ENCODE data around the gene ACAD10. TPM values are rescaled to one million over a fixed set of nuclear protein-coding genes. Genes with fewer than 3 reads are reported as not detected.

Gene ACAD10
- total RNA-seq, 1 donor from 2014 or later, result 16.9 TPM

DNA sequence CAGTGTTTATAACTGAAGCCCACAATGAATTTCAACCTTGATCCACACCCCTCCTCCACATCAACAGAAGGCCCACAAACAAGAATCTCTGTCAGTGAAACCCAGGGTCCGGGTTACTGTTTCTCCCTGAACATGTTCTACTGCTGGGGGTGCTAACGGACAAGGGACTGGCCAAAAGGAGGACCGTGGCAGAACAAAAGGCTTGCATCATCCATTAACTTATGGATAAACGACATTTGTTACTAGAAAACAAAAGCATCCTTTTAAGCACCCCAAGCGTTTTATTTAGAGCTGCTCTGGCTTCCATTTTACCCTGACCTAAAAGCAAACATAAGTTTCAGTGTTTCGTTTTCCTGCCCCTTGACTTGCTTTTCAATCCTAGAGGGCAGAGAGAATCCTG is 32.3 kb upstream of the ACAD10 start:
- Histone ChIP-seq H3K9ac (ENCODE audit: low read length) (no peak overlapping the region), H3K9me3 (ENCODE audit: insufficient read depth, low read depth, low read length) (no peaks in the 10 kb centered on the region), H4K20me1 (ENCODE audit: insufficient read depth, low read length) (peaks cover 5% of the 10 kb centered on the region), H3K4me3 (ENCODE audit: insufficient read depth, low read depth, low read length) (no peak overlapping the region), H3K79me2 (ENCODE audit: insufficient read depth, low read length) (no peaks in the 10 kb centered on the region), H3K27ac (ENCODE audit: low read depth, low read length) (no peak overlapping the region), H3K4me1 (ENCODE audit: insufficient read depth, low read length) (no peaks in the 10 kb centered on the region), H3K4me2 (ENCODE audit: low read length) (no peak overlapping the region), H2AFZ (ENCODE audit: low read depth, low read length) (no peak overlapping the region), H3K36me3 (ENCODE audit: insufficient read depth, low read length) (peaks cover 29% of the 10 kb centered on the region), H3K27me3 (ENCODE audit: insufficient read depth, low read length) (no peaks in the 10 kb centered on the region)
- H3K9me3 Mint-ChIP-seq (ENCODE audit: unreplicated experiment), result no peaks in the 10 kb centered on the region
- no peak overlapping the region for H3K4me3 Mint-ChIP-seq (ENCODE audit: unreplicated experiment)
- FAIRE-seq (no peak), DNase-seq (ENCODE audit: low read depth) (no peak)
- H3K27me3 Mint-ChIP-seq (ENCODE audit: low read depth, unreplicated experiment), result no peaks in the 10 kb centered on the region
- no peak for TF ChIP-seq EZH2 (IDR thresholded peaks at IDR 0.05; ENCODE audit: insufficient read depth, low read length)
- TF ChIP-seq, protein P1, sequence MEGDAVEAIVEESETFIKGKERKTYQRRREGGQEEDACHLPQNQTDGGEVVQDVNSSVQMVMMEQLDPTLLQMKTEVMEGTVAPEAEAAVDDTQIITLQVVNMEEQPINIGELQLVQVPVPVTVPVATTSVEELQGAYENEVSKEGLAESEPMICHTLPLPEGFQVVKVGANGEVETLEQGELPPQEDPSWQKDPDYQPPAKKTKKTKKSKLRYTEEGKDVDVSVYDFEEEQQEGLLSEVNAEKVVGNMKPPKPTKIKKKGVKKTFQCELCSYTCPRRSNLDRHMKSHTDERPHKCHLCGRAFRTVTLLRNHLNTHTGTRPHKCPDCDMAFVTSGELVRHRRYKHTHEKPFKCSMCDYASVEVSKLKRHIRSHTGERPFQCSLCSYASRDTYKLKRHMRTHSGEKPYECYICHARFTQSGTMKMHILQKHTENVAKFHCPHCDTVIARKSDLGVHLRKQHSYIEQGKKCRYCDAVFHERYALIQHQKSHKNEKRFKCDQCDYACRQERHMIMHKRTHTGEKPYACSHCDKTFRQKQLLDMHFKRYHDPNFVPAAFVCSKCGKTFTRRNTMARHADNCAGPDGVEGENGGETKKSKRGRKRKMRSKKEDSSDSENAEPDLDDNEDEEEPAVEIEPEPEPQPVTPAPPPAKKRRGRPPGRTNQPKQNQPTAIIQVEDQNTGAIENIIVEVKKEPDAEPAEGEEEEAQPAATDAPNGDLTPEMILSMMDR (IDR thresholded peaks at IDR 0.05; ENCODE audit: insufficient read depth, low read depth, low read length), result no peak
- no peaks in the 10 kb centered on the region for H3K4me1 Mint-ChIP-seq (ENCODE audit: low read depth, unreplicated experiment)
- H3K27ac Mint-ChIP-seq (ENCODE audit: unreplicated experiment), result no peak overlapping the region
- peaks cover 14% of the 10 kb centered on the region for H3K36me3 Mint-ChIP-seq (ENCODE audit: low read depth, unreplicated experiment)

- H3K27me3 Mint-ChIP-seq (ENCODE audit: low read depth, unreplicated experiment), result no peaks in the 10 kb centered on the region
- H3K36me3 Mint-ChIP-seq (ENCODE audit: low read depth, unreplicated experiment), result peaks cover 6% of the 10 kb centered on the region
- H3K4me2 ChIP-seq (ENCODE audit: low read length), result no peak overlapping the region
- no peak overlapping the region for H3K9ac ChIP-seq (ENCODE audit: low read length)
- no peaks in the 10 kb centered on the region for H3K9me3 ChIP-seq (ENCODE audit: insufficient read depth, low read depth, low read length)
- H3K27ac Mint-ChIP-seq (ENCODE audit: unreplicated experiment), result no peak overlapping the region
- H3K4me3 ChIP-seq (ENCODE audit: insufficient read depth, low read depth, low read length), result no peak overlapping the region
- no peak overlapping the region for H2AFZ ChIP-seq (ENCODE audit: low read depth, low read length)
- FAIRE-seq, result no peak
- no peak overlapping the region for H3K4me3 Mint-ChIP-seq (ENCODE audit: unreplicated experiment)
- TF ChIP-seq, protein P1 (IDR thresholded peaks at IDR 0.05; ENCODE audit: insufficient read depth, low read depth, low read length), result no peak
- TF ChIP-seq EZH2 (IDR thresholded peaks at IDR 0.05; ENCODE audit: insufficient read depth, low read length), result no peak
- peaks cover 31% of the 10 kb centered on the region for H3K36me3 ChIP-seq (ENCODE audit: insufficient read depth, low read length)
- H3K79me2 ChIP-seq (ENCODE audit: insufficient read depth, low read length), result no peaks in the 10 kb centered on the region
- no peak overlapping the region for H3K27ac ChIP-seq (ENCODE audit: low read depth, low read length)
- no peaks in the 10 kb centered on the region for H3K27me3 ChIP-seq (ENCODE audit: insufficient read depth, low read length)
- DNase-seq (ENCODE audit: low read depth), result no peak
- no peaks in the 10 kb centered on the region for H3K4me1 Mint-ChIP-seq (ENCODE audit: low read depth, unreplicated experiment)
- H3K9me3 Mint-ChIP-seq (ENCODE audit: unreplicated experiment), result no peaks in the 10 kb centered on the region
- no peaks in the 10 kb centered on the region for H3K4me1 ChIP-seq (ENCODE audit: insufficient read depth, low read length)
- peaks cover 5% of the 10 kb centered on the region for H4K20me1 ChIP-seq (ENCODE audit: insufficient read depth, low read length)
Measured at GRCh38 chr12:111655356-111655755, 30.5 kb upstream of the ACAD10 start.

DNA sequence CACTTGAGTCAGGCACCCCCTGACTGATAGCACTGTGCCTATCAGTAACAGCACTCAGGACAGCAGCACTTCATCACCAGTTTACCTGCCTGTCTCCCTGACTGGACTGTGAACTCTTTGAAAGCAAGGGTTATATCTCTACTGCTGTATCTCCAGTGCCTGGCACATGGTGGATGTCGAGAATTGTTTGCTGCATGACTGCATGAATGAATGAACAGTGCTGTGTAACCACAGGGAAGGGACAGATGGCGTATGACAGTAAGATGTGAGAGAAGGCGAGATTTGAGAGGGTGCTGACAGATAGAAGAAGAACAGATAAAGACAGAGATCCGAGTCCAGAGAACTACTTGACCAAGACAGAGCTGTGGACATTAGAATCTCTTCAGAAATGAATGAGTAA is 29.8 kb upstream of the ACAD10 start:
- Mint-ChIP-seq H3K4me1 (ENCODE audit: low read depth, unreplicated experiment) (no peaks in the 10 kb centered on the region), H3K9me3 (ENCODE audit: unreplicated experiment) (no peaks in the 10 kb centered on the region), H3K27ac (ENCODE audit: unreplicated experiment) (no peak overlapping the region), H3K4me3 (ENCODE audit: unreplicated experiment) (no peak overlapping the region), H3K27me3 (ENCODE audit: low read depth, unreplicated experiment) (no peaks in the 10 kb centered on the region), H3K36me3 (ENCODE audit: low read depth, unreplicated experiment) (peaks cover 6% of the 10 kb centered on the region)
- H3K36me3 ChIP-seq (ENCODE audit: insufficient read depth, low read length), result peaks cover 33% of the 10 kb centered on the region
- H3K4me2 ChIP-seq (ENCODE audit: low read length), result no peak overlapping the region
- no peaks in the 10 kb centered on the region for H3K9me3 ChIP-seq (ENCODE audit: insufficient read depth, low read depth, low read length)
- H3K79me2 ChIP-seq (ENCODE audit: insufficient read depth, low read length), result no peaks in the 10 kb centered on the region
- H3K9ac ChIP-seq (ENCODE audit: low read length), result no peak overlapping the region
- no peaks in the 10 kb centered on the region for H3K27me3 ChIP-seq (ENCODE audit: insufficient read depth, low read length)
- H3K27ac ChIP-seq (ENCODE audit: low read depth, low read length), result no peak overlapping the region
- FAIRE-seq (no peak), DNase-seq (ENCODE audit: low read depth) (no peak)
- no peak for TF ChIP-seq EZH2 (IDR thresholded peaks at IDR 0.05; ENCODE audit: insufficient read depth, low read length)
- TF ChIP-seq, protein P1 (IDR thresholded peaks at IDR 0.05; ENCODE audit: insufficient read depth, low read depth, low read length), result no peak
- H3K4me1 ChIP-seq (ENCODE audit: insufficient read depth, low read length), result no peaks in the 10 kb centered on the region
- peaks cover 5% of the 10 kb centered on the region for H4K20me1 ChIP-seq (ENCODE audit: insufficient read depth, low read length)
- no peak overlapping the region for H2AFZ ChIP-seq (ENCODE audit: low read depth, low read length)
- H3K4me3 ChIP-seq (ENCODE audit: insufficient read depth, low read depth, low read length), result no peak overlapping the region
